OCI-LY7 (cell line): Measurements from ENCODE around the gene LYSMD2.

Experiments used
- EZH2phosphoT487 ChIP-seq: fragments of 200-600 bp; sonication (generic); IDR thresholded peaks from 2 replicates; pipeline ENCODE4 v1.6.1; 2018; ENCODE audit warnings: low read depth, borderline replicate concordance, mild to moderate bottlenecking, mixed run types, antibody characterized with exemption, low read length, moderate library complexity, mixed read lengths
- TF ChIP-seq, protein P1 (sequence below): fragments of 200-600 bp; sonication (generic); conservative IDR thresholded peaks from 2 replicates; pipeline ENCODE4 v1.5.1; 2014; ENCODE audit warnings: mild to moderate bottlenecking, antibody characterized with exemption, low read length, moderate library complexity, mixed read lengths

- TF ChIP-seq EZH2phosphoT487 = no peak; the same call in 1 of the 2 replicates
- TF ChIP-seq, protein P1, sequence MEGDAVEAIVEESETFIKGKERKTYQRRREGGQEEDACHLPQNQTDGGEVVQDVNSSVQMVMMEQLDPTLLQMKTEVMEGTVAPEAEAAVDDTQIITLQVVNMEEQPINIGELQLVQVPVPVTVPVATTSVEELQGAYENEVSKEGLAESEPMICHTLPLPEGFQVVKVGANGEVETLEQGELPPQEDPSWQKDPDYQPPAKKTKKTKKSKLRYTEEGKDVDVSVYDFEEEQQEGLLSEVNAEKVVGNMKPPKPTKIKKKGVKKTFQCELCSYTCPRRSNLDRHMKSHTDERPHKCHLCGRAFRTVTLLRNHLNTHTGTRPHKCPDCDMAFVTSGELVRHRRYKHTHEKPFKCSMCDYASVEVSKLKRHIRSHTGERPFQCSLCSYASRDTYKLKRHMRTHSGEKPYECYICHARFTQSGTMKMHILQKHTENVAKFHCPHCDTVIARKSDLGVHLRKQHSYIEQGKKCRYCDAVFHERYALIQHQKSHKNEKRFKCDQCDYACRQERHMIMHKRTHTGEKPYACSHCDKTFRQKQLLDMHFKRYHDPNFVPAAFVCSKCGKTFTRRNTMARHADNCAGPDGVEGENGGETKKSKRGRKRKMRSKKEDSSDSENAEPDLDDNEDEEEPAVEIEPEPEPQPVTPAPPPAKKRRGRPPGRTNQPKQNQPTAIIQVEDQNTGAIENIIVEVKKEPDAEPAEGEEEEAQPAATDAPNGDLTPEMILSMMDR = no peak
Observed at GRCh38 chr15:51750792-51751696, 13.6 kb upstream of the LYSMD2 start, which contains the start of gene TMOD2.
